K562 (cell line): ENCODE results near the gene PDE6C. TPM values are rescaled to one million over a fixed set of nuclear protein-coding genes. Genes with fewer than 3 reads are reported as not detected.
A peak's percentile ranks its signal among the peaks of the same experiment; 100 is the strongest.

Source experiments
- ATF7 ChIP-seq: fragments of 450-650 bp; IDR thresholded peaks from 2 replicates; pipeline ENCODE4 v1.7.1; 2014; ENCODE audit warnings: mild to moderate bottlenecking, moderate library complexity
- CHD1 ChIP-seq: fragments of 200-600 bp; sonication (generic); IDR thresholded peaks from one replicate; pipeline ENCODE4 v1.6.1; 2012; ENCODE audit warnings: mild to moderate bottlenecking, moderate library complexity, low read length, inconsistent platforms
- CXXC5 ChIP-seq: fragments of 250-450 bp; sonication (Bioruptor Pico); IDR thresholded peaks from 2 replicates; pipeline ENCODE4 v1.8.0; 2022; ENCODE audit warnings: inconsistent platforms, mild to moderate bottlenecking, moderate library complexity
- DACH1 ChIP-seq: fragments of 450-650 bp; IDR thresholded peaks from 2 replicates; pipeline ENCODE4 v1.6.1; 2018; ENCODE audit not compliant: partially characterized antibody
- ELF4 ChIP-seq: fragments of 450-650 bp; formaldehyde crosslinking; IDR thresholded peaks from 2 replicates; pipeline ENCODE4 v1.4.0; 2022; ENCODE audit warnings: missing genetic modification characterization
- FOXK2 ChIP-seq, 2 experiments: fragments of 450-650 bp; IDR thresholded peaks in 1 of 2; conservative IDR thresholded peaks in 1 of 2; 2 replicates each; pipeline ENCODE4 v1.6.1; 2016; ENCODE audit warnings: low read depth in 2 of 2, mild to moderate bottlenecking in 1 of 2
- GABPB2 ChIP-seq: fragments of 250-450 bp; sonication (Bioruptor Pico); conservative IDR thresholded peaks from 2 replicates; pipeline ENCODE4 v1.5.1; 2021; ENCODE audit warnings: mild to moderate bottlenecking
- HINFP ChIP-seq: fragments of 450-650 bp; conservative IDR thresholded peaks from 2 replicates; pipeline ENCODE4 v1.6.1; 2016; ENCODE audit warnings: missing genetic modification characterization, low read depth, mild to moderate bottlenecking, control low read depth, missing compliant biosample characterization
- ID3 ChIP-seq, 2 experiments: fragments of 250-450 bp in 1 of 2; fragments of 450-650 bp in 1 of 2; sonication (Bioruptor Pico) in 1 of 2; IDR thresholded peaks; 2 replicates each; pipeline versions ENCODE4 v1.6.1 to v1.8.0; 2016 to 2021; ENCODE audit warnings: mild to moderate bottlenecking in 2 of 2, moderate library complexity in 2 of 2, missing compliant biosample characterization in 1 of 2, missing genetic modification characterization in 1 of 2
- LEF1 ChIP-seq: fragments of 450-650 bp; IDR thresholded peaks from 2 replicates; pipeline ENCODE4 v1.6.1; 2016; ENCODE audit warnings: mild to moderate bottlenecking
- SOX6 ChIP-seq: fragments of 450-650 bp; IDR thresholded peaks from 2 replicates; pipeline ENCODE4 v1.6.1; 2014; ENCODE audit warnings: mild to moderate bottlenecking
- TRIM28 ChIP-seq: fragments of 450-650 bp; IDR thresholded peaks from 2 replicates; pipeline ENCODE4 v1.6.1; 2017
- ZFX ChIP-seq: sonication (generic); formaldehyde crosslinking; IDR thresholded peaks from 2 replicates; pipeline ENCODE4 v1.8.0; 2022; ENCODE audit warnings: mild to moderate bottlenecking, missing genetic modification reagents, moderate library complexity
- ZNF143 ChIP-seq: sonication (generic); formaldehyde crosslinking; IDR thresholded peaks from 2 replicates; pipeline ENCODE4 v1.9.0; 2022; ENCODE audit warnings: mild to moderate bottlenecking, missing genetic modification reagents
- ZNF407 ChIP-seq: fragments of 450-650 bp; IDR thresholded peaks from 2 replicates; pipeline ENCODE4 v1.6.1; 2016; ENCODE audit warnings: low read depth
- ZNF41 ChIP-seq: fragments of 250-450 bp; sonication (Bioruptor Pico); conservative IDR thresholded peaks from 2 replicates; pipeline ENCODE4 v1.4.0; 2020; ENCODE audit warnings: mild to moderate bottlenecking
- ZNF696 ChIP-seq: fragments of 250-450 bp; sonication (Bioruptor Pico); conservative IDR thresholded peaks from 2 replicates; pipeline ENCODE4 v1.4.0; 2020; ENCODE audit warnings: mild to moderate bottlenecking, moderate library complexity
- ZNF778 ChIP-seq: fragments of 450-650 bp; formaldehyde crosslinking; IDR thresholded peaks from 2 replicates; pipeline ENCODE4 v1.4.0; 2020; ENCODE audit warnings: mild to moderate bottlenecking, moderate library complexity
- polyA plus RNA-seq, 8 experiments: library from polyadenylated mRNA; depleted of rRNA in 4 of 8; stranded (reverse) in 5 of 8; unstranded in 3 of 8; fragments of >200 nt; fragmentation: Nextera tagmentation in 2 of 8; fragmentation: Illumina TruSeq in 1 of 8; extraction: Ambion mirVana in 2 of 8; extraction: Trizol in 1 of 8; gene quantifications; 2 replicates each; pipeline versions ENCODE4 v1.2.1 to v1.2.3, GENCODE V29; 2011 to 2014; ENCODE audit warnings: inconsistent platforms in 1 of 8, missing spikeins in 1 of 8
- total RNA-seq, 7 experiments: library from RNA; depleted of rRNA in 6 of 7; stranded (reverse); fragments of >200 nt in 6 of 7; fragmentation: Illumina TruSeq in 2 of 7; extraction: Trizol in 2 of 7; gene quantifications; 2 replicates each; pipeline versions ENCODE4 v1.2.1 to v1.2.3, GENCODE V29; 2011 to 2021; ENCODE audit warnings: low replicate concordance in 1 of 7

Gene PDE6C
- total and polyA plus RNA-seq, 9 of the 15 experiments (the other 6 are each of a cell fraction or from before 2014, with no cell fraction given), result not detected

GRCh38 chr10:93702210-93703001 lies 90.1 kb downstream of the PDE6C start, which contains the start of gene FRA10AC1 (continued):
- TF ChIP-seq FOXK2 (conservative IDR thresholded peaks at IDR 0.05 in 1 of 2, IDR thresholded peaks at IDR 0.05 in 1 of 2; ENCODE audit: low read depth in 2 of 2) (peak in 1 of 2 experiments; percentile 74; a peak in 2 of 4 replicates), DACH1 (no peak), SOX6 (peak; percentile 70), CXXC5 (CRISPR knock-in tag) (peak; percentile 83), ZNF143 (CRISPR knock-in tag) (no peak), ZNF407 (peak; percentile 94), ATF7 (peak; percentile 59), ZNF696 (no peak), HINFP (tag) (no peak), ZNF41 (CRISPR knock-in tag) (no peak), TRIM28 (no peak), ID3 (CRISPR knock-in tag; IDR thresholded peaks at IDR 0.05) (no peak), ID3 (tag; IDR thresholded peaks at IDR 0.05) (0 out of 2 replicates have a peak, but pooled peaks have one; percentile 32), ELF4 (CRISPR knock-in tag) (no peak), LEF1 (no peak), GABPB2 (CRISPR knock-in tag) (no peak), CHD1 (no peak), ZFX (CRISPR knock-in tag) (peak; percentile 38; the same call in 1 of the 2 replicates), ZNF778 (CRISPR knock-in tag) (no peak)
